VCaP (cell line): ENCODE data around the gene FOCAD.
"Not testable (repeated sequence)": the region's sequence is repeated elsewhere in the genome, so short reads cannot be mapped to it uniquely, and the experiment has no call there.

Source experiments
- H3K27ac ChIP-seq: fragments of 450-650 bp; 2 replicates; pipeline ENCODE4 v1.5.1; 2017
- TF ChIP-seq, protein P1 (sequence below): fragments of 450-650 bp; conservative IDR thresholded peaks from 2 replicates; pipeline ENCODE4 v1.5.1; 2017; ENCODE audit warnings: mild to moderate bottlenecking, moderate library complexity

The FOCAD gene

DNA sequence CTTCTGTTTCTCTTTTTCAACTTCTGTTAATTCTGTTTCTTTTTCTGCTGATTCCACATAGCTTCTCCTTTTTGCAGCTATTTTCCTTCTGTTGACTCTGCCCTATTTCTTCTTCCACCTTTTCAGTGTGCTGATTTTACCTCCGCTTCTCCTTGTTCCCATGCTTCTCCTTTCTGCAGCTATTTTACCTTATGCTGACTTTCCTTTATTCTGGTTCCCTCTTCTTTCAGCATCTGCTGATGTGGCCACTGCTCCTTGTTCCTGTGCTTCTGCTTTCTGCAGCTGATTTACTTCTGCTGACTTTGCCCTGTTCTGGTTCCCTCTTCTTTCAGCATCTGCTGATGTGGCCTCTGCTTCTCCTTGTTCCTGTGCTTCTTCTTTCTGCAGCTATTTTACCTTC lies 288.6 kb downstream of the FOCAD start:
- no peak overlapping the region for H3K27ac ChIP-seq
- TF ChIP-seq, protein P1, sequence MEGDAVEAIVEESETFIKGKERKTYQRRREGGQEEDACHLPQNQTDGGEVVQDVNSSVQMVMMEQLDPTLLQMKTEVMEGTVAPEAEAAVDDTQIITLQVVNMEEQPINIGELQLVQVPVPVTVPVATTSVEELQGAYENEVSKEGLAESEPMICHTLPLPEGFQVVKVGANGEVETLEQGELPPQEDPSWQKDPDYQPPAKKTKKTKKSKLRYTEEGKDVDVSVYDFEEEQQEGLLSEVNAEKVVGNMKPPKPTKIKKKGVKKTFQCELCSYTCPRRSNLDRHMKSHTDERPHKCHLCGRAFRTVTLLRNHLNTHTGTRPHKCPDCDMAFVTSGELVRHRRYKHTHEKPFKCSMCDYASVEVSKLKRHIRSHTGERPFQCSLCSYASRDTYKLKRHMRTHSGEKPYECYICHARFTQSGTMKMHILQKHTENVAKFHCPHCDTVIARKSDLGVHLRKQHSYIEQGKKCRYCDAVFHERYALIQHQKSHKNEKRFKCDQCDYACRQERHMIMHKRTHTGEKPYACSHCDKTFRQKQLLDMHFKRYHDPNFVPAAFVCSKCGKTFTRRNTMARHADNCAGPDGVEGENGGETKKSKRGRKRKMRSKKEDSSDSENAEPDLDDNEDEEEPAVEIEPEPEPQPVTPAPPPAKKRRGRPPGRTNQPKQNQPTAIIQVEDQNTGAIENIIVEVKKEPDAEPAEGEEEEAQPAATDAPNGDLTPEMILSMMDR = no peak

DNA sequence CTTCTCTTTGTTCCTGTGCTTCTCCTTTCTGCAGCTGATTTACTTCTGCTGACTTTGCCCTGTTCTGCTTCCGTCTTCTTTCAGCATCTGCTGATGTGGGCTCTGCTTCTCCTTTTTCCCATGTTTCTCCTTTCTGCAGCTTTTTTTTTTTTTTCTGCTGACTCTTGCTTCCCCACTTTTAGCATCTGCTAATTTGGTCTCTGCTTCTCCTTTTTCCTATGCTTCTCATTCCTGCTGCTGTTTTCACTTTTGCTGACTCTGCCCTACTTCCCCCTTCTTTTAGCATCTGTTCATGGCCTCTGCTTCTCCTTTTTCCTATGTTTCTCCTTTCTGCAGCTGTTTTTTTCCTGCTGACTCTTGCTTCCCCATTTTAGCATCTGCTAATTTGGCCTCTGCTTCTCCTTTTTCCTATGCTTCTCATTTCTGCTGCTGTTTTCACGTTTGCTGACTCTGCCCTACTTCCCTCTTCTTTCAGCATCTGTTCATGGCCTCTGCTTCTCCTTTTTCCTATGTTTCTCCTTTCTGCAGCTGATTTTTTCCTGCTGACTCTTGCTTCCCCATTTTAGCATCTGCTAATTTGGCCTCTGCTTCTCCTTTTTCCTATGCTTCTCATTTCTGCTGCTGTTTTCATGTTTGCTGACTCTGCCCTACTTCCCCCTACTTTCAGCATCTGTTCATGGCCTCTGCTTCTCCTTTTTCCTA lies 289.3 kb downstream of the FOCAD start:
- not testable (repeated sequence) for H3K27ac ChIP-seq

DNA sequence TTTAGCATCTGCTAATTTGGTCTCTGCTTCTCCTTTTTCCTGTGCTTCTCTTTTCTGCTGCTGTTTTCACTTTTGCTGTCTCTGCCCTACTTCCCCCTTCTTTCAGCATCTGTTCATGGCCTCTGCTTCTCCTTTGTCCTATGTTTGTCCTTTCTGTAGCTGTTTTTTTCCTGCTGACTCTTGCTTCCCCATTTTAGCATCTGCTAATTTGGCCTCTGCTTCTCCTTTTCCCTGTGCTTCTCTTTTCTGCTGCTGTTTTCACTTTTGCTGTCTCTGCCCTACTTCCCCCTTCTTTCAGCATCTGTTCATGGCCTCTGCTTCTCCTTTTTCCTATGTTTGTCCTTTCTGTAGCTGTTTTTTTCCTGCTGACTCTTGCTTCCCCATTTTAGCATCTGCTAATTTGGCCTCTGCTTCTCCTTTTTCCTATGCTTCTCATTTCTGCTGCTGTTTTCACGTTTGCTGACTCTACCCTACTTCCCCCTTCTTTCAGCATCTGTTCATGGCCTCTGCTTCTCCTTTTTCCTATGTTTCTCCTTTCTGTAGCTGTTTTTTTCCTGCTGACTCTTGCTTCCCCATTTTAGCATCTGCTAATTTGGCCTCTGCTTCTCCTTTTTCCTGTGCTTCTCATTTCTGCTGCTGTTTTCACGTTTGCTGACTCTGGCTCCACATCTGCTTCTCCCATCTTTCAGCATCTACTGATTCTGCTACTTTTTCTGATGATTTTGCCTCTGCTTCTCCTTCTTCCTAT lies 290.3 kb downstream of the FOCAD start:
- H3K27ac ChIP-seq = not testable (repeated sequence)

DNA sequence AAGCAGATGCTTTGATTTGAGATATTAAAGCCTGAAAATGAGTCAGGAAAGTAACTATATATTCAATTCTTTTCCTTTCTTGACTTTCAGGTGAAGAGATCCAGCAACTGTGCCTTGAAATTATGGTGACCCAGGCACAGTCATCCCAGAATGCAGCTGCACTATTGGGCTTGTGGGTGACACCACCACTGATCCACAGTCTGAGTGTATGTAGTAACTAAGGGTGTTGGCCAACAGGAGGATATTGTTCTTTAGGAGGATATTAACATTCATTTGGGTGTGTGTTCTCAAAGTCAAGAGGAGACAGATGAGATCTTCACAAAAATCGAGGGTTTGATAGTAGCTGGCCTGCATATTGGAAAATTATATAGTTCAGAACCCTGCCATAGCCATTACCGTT lies 294.2 kb downstream of the FOCAD start:
- TF ChIP-seq, protein P1 = no peak
- H3K27ac ChIP-seq = no peak overlapping the region

DNA sequence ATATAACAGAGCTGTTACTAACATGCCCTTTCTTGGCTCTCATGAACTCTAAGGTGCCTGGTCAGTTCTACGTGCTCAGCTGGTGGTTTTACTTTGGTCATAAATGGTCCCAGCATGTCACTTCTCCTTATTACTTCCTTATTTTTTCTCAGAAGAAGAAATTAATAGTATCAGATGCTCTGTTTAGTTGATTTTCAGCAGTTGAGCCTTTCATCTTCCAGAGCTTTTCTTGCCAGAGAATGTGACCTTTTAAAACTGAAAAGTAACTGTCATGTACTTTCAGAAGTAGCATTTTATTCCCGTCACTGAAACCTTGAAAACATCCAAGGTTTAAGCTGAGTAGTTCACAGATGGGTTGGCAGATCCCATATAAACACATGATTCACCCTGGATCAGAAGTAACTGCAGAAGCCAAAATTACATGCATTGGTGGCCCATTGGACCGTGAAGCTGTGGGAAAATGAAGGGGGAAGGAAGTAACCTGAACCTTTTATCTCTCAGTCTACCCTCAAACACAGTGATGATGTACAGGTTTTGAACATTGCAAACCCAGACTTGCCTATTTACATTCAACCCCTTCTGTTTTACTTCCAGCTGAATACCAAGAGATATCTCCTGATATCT lies 296.9 kb downstream of the FOCAD start:
- peak overlapping the region; percentile 7; the same call in 1 of the 2 replicates for H3K27ac ChIP-seq
- TF ChIP-seq, protein P1 = no peak

DNA sequence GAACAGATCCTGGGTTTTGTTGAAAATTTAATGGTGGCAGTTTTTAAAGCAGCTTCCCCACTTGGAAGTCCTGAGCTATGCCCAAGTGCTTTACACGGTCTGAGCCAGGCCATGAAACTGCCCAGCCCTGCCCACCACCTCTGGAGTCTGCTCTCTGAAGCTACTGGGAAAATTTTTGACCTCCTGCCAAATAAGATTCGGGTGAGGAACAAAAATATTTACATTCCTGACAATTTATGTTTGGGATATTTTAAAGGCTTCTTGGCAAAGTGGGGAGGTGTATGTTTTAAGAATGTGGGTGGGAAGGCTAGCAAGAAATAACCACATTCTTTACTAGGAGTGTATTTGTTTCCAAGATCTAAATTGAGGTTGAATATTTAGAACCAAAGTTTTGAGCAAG lies 297.4 kb downstream of the FOCAD start:
- TF ChIP-seq, protein P1 = no peak
- H3K27ac ChIP-seq = peak overlapping the region; percentile 7; the same call in 1 of the 2 replicates

DNA sequence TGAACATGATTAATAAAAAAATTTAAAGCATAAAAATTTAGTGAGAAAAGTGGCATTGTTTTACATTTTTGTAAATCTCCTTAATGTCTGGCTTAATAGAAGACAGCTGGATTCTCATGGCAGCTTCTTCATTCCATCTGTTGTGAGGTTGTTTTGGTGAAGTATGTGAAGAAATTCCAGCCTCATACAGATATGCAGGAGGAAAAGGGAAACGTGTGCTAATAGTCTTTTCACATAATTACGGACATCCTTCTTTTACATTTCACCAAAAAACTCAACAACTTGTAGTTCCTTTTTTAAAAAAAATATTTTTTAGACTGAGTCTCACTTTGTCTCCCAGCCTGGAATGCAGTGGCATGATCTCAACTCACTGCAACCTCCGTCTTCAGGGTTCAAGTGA lies 300.4 kb downstream of the FOCAD start:
- TF ChIP-seq, protein P1 = no peak
- H3K27ac ChIP-seq = no peak overlapping the region

DNA sequence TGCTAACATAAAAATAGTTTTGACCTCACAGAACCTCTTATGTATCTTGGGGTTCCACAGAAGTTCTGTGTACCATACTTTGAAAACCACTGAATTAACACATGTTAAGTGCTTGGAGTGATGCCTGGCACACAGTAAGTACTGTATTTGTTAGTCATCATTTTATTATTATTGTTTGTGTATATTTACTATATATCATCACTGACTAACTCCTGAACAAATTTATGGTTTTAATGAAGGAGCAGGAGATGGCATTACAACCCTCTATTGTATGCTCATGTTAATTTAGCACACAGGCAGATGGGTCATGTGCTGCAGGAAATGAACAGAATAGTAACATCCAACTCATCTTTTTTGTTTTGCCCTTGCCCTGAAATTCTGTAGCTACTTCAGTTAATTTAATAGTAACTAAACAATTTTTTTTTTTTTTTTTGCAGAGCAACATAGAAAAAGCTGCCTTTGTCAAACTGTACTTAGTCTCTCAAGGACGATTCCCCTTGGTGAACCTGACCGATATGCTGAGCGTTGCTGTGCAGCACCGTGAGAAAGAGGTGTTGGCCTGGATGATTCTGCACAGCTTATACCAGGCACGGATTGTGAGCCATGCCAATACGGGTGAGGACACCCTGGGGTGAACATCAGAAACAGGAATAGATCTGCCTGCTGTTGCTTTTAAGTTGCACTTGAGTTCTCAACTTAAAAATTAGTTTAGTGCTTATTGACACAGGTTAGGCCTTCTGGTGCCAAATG lies 302.0 kb downstream of the FOCAD start:
- H3K27ac ChIP-seq = no peak overlapping the region
- TF ChIP-seq, protein P1 = no peak
